ENCODE measurements around the gene TGFBR3L.
"Not testable (repeated sequence)": the region's sequence is repeated elsewhere in the genome, so short reads cannot be mapped to it uniquely, and the experiment has no call there.

The TGFBR3L gene

DNA sequence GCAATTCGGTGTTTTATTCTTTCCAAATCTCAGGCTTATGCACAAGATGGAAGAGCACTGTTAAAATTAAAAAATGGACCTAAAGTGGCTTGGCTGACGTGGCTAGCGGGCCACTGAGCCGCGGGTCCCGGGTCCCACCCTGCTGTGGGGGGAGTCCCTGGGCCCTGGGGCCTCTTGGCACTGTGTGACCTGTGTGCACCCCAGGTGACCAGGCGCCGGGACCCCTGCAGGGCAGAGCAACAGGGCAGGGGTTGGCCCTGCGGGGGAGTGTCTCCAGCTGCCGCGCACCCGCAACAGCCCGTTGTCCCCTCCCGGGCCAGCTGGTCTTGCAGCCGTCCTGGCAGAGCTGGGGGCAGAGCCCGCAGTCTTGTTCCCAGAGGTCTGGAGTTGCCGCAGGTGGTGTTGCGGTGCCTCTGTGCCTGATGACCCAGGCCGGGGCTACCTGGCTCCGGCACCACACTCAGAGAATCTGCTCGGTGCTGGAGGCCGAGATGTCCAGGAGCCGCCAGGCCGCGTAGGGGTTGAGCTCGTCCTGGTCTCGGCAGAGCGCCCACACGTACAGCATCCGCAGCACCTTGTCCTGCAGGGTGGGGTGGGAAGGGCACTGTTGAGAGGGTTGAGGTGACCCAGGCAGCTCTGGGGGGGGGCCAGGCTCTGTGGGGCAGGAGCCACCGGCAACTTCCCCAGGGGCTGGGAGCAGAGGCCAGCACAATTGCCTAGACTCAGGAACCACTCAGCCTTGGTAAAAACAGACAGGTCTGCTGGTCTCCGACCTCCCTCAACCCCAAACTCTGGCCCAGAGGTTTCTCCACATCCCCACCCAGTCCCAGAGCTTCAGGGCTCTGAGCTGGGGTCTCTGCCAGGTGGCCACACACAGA, 12.3 kb downstream of the TGFBR3L start:
- FAIRE-seq, result no peak
- no peak for DNase-seq (ENCODE audit: insufficient read length, low spot score)

DNA sequence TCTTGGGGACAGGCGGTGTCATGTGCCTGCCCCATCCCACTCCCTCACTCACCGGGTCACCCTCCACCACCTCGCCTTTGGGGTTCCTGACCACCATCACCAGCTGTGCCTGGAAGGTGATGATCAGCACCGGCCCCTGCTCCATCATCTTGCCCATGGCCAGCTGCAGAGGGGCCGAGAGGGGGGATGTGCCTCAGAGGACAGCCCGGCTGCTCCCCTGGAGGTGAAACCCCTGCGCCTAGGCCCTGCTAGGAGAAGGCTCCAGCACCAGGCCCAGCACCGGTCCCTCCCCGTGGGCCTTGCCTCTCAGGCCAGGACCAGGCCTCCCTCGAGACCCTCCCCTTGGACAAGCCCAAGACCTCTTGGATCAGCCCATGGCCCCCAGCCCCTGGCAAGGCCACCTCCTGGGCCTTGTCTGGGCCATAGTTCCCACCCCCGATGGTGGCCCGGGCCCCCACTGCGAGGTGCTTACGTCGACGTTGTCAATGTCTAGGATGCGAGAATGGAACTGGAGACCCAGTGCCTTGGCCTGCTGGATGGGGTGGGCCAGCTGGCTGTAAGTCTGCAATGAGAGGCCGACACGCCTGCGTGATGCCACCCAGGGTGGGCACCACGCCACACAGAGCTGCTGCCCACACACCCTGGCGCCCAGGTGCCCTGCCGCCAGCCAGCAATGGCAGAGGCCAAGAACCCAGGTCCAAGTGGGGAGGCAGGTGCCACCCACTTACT, 13.1 kb downstream of the TGFBR3L start:
- FAIRE-seq, result no peak
- no peak for DNase-seq (ENCODE audit: insufficient read length, low spot score)

DNA sequence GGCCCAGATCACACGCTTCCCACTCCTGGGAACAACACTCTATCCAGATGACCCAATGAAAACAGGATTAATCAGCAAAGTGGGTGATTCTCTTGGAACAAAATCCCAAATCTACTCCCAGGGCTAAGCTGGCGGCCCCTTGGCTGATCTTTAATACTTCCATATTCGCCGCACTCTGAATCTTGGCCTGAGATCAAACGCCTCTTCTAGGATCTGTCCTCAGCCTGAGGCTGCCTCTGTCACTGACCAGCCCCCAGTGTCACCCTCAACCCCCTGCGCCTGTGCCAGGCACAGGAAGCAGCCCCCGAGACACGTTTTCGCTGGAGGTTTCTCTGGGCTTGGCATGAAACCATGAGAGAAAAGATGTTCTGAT, 13.7 kb downstream of the TGFBR3L start:
- DNase-seq (ENCODE audit: insufficient read length, low spot score) (no peak), FAIRE-seq (no peak)

DNA sequence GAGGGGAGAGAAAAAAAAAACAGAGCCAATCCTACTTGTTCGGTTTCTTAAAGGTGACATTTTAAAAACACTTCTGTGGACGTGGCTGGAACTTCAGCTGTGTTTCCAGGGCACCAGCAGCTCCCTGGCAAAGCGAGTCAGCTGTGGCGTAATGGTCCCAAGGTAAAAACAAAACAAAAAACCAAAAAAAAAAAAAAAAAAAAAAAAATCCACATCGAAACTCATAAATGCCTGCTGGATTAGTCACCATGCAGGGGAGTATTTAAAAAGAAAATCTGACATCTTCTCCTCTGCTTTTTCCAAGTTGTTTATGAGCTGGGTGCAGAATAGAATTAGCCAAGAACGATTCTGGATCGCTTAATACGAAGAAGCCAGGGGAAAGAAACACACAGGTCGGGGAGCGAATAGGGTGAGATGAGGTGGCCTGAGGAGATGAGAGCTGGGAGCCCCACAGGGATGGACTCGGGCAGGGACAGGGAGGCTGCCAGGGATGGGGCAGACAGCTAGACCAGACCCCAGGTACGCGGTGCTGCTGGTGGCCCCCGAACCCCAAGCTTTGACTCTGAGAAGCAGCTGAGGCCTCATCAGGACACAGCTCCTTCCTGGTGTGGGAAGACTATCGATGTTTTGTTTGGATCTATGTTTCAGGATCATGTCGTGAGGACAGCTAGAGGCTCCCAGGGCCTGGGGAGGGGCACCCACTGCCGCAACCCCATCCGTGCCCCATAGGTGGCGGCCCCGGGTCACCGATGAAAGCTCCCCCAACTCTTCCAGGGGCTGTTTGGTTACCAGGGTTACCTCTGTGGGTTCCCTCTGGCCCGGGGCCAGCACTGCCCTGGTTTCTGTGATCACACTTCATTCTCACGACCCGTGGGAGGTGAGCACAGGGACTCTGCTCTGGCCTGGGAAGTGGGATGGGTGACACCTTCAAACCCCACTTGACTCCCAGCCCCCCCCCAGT, 14.4 kb downstream of the TGFBR3L start:
- FAIRE-seq (no peak), DNase-seq (ENCODE audit: insufficient read length, low spot score) (peak; percentile 71)

DNA sequence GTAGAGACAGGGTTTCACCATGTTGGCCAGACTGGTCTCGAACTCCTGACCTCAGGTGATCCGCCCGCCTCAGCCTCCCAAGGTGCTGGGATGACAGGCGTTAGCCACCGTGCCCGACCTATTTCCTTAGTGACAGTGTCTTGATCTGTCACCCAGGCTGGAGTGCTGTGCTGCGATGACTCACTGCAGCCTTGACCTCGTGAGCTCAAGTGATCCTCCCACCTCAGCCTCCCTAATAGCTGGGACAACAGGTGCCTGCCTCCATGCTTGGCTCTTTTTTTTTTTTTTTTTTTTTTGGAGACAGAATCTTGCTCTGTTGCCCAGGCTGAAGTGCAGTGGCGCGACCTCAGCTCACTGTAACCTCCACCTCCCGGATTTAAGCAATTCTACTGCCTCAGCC, 15.4 kb downstream of the TGFBR3L start:
- FAIRE-seq; DNase-seq (ENCODE audit: insufficient read length, low spot score): not testable (repeated sequence)

DNA sequence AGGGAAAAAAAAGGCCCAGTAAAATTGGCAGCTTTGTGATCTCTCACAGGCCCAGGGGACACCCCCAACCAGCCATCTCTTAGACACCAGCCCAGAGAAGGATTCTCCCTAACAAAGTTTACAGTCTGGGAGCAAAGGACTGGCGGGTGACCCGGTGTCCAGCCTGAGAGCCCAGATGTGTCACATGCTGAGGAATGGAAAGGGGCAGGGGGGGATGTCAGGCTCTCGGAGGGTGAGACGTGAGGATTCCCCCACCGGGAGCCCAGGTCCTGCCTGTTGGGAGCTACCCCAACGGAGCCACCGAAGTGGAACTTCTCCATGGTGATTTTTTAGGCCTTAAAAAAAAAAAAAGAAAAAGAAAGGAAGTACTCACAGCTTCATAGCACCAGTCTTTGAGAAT, 16.1 kb downstream of the TGFBR3L start:
- DNase-seq (ENCODE audit: insufficient read length, low spot score) (no peak), FAIRE-seq (no peak)

DNA sequence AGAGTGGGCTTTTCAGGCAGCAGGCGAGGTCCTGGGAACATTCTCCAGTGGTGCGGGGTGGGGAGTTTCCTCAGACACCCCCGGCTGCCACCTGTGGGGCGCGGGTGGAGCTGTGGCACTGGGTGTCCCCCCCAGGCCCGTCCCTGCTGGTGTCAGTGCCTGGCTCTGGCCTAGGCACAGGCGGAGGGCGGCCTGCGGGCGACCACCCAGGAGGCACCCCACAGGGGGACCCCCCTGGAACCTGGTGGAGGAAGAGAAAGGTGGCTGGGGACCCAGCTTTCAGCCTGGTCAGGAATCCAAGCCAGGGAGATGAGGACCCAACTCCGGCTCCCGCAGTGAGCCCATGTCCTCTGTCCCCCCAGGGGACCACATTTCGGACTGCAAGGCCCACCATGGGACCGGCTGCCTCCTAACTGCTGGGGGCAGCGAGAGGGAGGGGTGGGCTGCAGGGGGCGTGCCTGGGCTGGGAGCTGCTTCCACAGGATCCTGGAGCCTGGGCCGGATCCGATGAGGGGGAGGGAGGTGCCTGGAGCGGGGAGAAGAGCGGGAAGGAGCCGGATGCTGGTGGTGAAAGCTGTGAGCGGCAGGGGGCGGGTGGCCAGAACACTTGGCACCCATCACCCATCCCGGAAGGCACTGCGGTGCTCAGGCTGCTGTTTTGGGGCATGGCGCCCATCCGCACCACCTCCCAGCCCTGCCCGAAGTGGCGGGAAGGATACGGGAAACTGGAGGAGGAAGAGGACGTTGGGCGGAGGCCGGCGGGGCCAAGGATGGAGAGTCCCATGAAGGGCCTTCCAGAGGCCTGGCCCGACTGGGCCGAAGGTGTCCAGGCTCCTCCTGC, 16.8 kb downstream of the TGFBR3L start:
- FAIRE-seq (no peak), DNase-seq (ENCODE audit: insufficient read length, low spot score) (no peak)

DNA sequence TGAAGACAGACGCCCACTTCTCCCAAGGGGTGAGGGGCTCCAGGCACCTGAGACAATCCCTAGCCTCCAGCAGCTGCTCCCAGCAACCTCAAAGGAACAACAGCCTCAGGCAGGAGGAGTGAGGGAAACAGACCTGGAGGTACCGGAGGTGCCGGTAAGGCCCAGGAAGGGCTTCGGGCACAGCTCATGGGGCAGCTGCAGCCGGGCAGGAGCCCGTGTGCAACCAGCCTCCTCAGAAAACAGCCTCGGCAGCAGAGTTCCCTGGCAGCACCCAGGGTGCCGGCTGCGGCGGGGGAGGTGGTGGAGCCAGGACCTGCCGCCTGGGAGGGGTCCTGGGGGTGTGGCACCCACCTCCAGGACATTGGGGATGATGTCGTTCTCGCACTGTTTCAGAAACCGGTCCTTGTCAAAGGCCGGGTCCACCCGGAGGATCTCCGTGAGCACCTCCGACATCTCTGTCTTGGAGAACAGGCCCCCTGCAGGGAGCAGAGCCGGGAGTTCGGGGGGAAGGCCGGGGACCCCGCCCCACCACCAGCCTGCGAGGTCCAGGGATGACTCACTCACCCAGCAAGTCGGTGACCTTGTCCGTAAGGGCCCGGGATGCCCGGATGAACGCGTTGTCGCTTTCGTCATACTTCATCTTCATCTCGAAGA, 17.8 kb downstream of the TGFBR3L start:
- FAIRE-seq (no peak), DNase-seq (ENCODE audit: insufficient read length, low spot score) (no peak)

DNA sequence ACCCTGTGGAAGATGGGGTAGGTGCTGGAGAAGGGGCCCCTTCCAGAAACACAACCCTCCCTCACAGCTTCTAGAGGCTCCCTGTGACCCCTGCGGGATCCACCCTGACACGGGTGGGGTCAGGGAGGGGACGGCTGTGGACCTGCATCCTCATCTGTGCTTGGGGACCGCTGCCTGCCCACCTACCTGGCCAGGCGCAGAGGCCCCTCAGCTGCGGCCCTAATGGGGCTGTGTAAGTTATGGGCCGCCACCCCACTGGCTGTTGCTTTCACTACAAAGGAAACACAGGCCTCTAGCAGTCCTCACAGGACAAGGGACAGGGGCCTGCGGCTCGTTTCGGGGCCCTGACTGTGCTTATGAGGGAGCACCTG, 18.3 kb downstream of the TGFBR3L start:
- FAIRE-seq (no peak), DNase-seq (ENCODE audit: insufficient read length, low spot score) (no peak)

DNA sequence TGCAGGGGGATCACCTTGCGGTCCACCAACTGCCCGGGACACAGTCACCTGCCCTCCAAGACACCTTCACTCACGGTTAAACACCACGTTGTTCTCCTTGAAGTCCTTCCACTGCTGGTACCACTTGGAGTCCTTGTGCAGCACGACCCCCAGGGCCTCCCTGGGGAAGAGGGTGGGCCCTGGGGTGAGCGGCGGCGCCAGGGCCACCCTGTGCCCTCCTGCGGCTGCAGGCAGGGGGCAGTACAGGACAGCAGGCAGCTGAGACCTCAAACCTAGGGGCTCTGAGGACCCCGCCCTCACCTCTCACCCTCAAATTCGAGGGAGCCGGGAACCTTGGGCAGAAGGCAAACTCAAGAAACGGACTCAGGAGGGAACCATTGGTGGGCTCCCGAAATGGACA, 18.8 kb downstream of the TGFBR3L start:
- DNase-seq (ENCODE audit: insufficient read length, low spot score) (no peak), FAIRE-seq (no peak)

DNA sequence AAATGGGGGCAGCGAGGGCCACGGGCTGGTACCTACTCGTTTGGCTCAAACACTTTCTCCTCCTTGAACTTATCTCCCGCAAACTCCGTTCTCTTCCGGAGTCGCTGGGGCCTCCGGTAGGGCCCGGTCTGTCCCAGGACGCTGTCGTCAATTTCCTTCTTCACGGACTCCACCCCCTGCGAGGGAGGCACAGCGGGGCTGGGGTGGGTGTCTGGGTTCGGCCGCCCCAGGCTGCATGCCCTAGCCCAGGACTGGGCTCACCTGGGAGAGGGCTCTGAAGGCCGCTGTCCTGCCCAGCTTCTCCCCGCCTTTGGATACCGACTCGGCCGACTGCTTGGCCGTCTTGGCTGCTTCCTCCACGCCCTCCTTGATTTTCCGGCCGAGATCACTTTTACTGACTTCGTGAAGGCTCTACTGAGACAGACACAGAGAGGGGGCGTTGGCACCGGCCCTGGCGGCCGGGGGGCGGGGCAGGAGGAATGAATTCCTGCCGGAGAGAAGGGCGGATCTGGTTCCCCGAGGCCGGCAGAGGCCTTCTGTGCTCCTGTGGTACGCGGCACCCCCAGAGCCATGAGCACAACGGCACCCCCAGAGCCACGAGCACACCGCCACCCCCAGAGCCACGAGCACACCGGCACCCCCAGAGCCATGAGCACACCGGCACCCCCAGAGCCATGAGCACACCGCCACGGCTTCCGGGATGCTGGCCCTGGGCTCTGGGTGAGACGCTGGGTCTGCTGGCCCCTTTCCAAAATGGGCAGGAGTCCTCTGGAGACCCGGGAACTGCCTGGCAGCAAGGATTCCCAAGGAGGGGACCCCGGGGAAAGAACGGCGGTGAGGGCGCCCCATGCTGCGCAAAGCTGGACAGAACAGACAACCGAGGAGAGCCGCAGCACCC, 19.4 kb downstream of the TGFBR3L start:
- DNase-seq (ENCODE audit: insufficient read length, low spot score) (no peak), FAIRE-seq (no peak)

DNA sequence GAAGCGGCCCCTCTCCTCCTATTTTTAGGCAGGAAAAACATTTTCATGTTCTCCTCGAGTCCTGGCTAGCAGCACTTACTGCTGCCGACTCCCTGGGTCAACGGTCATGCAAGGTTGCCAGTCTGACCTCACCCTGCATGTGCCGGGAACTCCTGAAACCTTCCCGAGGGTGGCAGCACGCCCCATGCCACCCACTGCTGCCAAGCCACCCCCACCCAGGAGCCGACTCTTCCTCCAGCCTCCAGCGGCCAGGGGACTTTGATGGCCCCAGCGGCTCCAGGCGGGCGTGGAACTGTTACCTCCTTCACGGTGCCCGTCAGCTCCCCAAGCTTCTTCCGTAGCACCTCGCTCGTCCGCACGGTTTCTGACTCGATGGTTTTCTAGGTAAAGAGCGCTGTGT, 20.1 kb downstream of the TGFBR3L start:
- DNase-seq (ENCODE audit: insufficient read length, low spot score) (no peak), FAIRE-seq (no peak)

DNA sequence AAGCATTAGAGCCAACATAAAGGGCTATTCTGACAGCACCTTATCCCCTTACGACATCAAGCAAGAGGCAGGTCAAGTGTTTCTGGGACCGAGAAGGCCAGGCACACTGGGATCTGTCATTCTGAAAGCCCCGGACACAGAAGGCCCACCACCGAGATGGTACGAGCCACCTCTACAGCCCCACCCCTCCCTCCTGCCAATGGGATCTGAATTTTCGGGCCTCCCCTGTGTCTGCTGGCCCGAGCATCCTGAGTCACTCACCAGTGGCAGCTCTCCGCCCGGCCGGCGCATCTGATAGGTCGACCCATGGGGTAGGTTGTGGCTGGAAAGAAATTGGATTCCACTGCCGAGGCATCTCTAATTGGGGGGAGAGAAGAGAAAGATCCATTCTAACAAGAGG, 26.2 kb downstream of the TGFBR3L start:
- no peak for DNase-seq (ENCODE audit: insufficient read length, low spot score)
- no peak for FAIRE-seq

DNA sequence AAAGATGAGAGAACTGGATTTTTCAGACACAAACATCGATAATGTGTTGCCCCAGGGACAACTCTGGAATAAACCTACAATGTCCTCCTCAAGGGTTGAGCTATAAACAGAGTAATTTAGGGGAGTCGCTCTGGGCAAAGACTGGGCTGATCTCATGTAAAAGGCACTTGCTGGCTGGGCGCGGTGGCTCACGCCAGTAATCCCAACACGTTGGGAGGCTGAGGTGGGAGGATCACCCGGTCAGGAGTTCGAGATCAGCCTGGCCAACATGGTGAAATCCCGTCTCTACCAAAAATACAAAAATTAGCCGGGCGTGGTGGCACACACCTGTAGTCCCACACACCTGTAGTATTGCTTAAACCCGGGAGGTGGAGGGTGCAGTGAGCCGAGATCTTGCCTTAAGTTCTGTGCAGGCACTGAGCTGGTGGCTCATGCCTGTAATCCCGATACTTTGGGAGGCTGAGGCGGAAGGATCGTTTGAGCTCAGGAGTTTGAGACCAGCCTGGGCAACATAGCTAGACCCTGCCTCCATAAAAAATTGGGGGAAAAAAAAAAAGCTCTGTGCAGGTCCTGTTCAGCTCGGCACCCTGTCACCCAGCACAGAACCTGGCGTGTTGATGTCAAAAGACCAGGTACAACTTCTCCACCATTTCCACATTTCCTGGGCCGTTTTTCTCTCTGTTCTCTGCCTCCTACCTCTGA, 27.4 kb downstream of the TGFBR3L start:
- no peak for FAIRE-seq

DNA sequence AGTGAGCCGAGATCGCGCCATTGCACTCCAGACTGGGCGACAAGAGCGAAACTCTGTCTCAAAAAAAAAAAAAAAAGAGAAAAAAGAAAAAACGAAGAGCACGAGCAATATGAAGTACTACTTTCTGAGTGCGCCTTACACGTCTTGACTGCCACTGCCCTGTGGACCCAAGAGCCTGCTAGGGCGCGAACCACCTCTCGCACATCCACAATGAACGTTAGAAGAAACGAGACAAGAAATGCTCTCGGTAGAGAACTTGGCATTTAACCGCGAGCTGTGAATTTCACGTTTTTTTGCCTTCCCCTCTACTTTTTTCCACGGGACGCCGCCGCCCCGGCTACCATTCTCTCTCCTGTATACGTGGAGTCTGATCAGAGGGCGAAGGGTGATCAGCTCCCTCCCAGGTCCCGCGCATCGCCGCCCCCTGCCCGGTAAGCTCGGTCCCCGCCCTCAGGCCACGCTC, 28.4 kb downstream of the TGFBR3L start:
- DNase-seq (ENCODE audit: insufficient read length, low spot score), result no peak
- FAIRE-seq, result no peak

More for the DNA sequence above, 27.4 kb downstream of the TGFBR3L start:
- DNase-seq (ENCODE audit: insufficient read length, low spot score), result no peak

DNA sequence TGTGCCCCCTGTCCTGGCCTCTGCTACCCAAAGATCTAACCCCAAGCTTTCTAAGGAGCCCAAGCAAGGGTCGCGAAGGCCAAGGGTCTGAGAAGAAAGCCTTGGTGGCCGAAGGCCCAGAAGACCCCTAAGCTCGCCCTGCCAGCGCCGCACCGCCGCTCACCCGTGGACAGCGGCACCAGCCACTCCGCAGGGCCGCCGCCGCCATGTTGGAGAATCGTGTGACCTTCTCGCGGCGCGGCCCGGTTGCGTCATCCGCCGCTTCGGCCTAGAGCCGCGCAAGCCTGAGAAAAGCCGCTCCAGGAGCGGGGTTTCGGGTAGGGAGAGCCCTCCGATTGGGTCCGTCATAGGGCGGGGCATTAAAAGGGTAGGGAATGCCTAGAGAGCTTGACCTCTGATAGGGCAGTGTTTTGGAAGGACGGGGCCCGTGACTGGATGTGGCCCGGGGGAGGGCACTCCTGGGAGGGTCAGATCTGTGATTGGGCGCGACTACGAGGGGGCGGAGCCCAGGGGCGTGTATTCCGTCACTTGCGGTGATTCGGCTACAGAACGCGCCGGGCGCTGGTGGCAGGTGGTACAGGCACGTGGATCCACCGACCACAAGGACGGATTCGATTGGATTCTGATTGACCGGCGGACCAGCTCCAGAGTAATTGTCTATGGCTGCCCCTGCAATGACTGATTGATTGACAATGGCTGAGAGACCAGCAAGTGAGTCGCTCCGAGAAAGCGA, 29.0 kb downstream of the TGFBR3L start, which contains the start of gene TIMM44:
Gene TIMM44, minus strand, starts transcription at position 223 of the 733 bp plus-strand sequence. Its CDS starts 15 bp downstream, at position 208.
- DNase-seq (ENCODE audit: insufficient read length, low spot score) (peak; percentile 99), FAIRE-seq (peak; percentile 99)

DNA sequence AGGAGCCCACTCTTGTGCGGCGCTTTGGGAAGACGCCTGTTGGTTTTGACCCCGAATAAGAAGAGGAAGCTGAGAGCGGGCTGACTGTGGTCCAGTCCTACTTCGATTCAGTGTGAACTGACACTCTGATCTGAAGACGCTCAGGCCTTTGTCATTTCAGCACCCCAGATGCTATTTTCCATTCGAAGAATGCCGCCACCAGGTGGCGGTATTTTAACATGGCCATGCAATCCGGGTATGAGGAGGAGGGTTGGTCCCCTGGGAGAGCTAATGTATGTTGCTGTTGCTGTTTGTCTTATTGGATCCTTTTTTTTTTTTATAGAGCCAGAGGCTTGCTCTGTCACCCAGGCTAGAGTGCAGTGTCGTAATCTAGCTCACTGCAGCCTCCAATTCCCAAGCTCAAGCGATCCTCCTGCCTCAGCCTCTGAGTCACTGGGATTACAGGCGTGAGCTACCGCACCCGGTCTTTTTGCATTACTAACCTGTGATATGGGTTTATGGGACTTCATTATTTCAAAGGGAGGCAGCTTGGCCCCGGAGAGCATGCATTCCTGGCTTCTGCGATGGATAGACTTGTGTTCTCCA, 29.6 kb downstream of the TGFBR3L start:
- FAIRE-seq (peak; percentile 82), DNase-seq (ENCODE audit: insufficient read length, low spot score) (peak; percentile 93)

Measured in HTR-8/SVneo (cell line).